ENCODE data around the gene KRT9. TPM values are rescaled to one million over a fixed set of nuclear protein-coding genes. Genes with fewer than 3 reads are reported as not detected.

Gene KRT9
- total RNA-seq, 1 experiment from 2014 or later: not detected

GRCh38 chr17:41538565-41538991 lies 33.3 kb downstream of the KRT9 start:
- H3K36me3 ChIP-seq (replicated peaks; ENCODE audit: control insufficient read depth, insufficient read depth, low read length): no peaks in the 10 kb centered on the region
- H3K4me3 ChIP-seq (ENCODE audit: insufficient read depth, low read depth, low read length): no peak overlapping the region
- H3K27me3 ChIP-seq (ENCODE audit: control insufficient read depth, insufficient read depth, low read length): no peaks in the 10 kb centered on the region
- peak; percentile 57 for DNase-seq

GRCh38 chr17:41537990-41538389 lies 33.9 kb downstream of the KRT9 start:
- no peaks in the 10 kb centered on the region for H3K36me3 ChIP-seq (replicated peaks; ENCODE audit: control insufficient read depth, insufficient read depth, low read length)
- no peaks in the 10 kb centered on the region for H3K27me3 ChIP-seq (ENCODE audit: control insufficient read depth, insufficient read depth, low read length)
- no peak for DNase-seq
- no peak overlapping the region for H3K4me3 ChIP-seq (ENCODE audit: insufficient read depth, low read depth, low read length)

DNA sequence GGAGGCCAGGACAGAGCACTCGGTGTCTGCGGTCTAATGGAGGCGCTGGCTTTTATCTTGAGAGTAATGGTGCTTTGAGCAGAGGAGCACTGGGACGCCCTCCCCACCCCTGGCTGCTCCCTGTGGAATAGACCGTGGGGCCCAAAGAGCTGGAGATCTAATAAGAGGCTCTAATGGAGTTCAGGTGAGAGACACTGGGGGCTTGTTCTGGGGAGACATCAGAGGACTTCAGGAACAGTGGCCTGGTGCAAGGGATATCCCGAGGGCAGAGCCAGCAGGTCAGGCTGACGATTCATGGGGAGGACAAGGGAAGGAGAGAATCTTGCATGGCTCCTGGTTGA lies 34.3 kb downstream of the KRT9 start:
- DNase-seq: no peak
- H3K27me3 ChIP-seq (ENCODE audit: control insufficient read depth, insufficient read depth, low read length): no peaks in the 10 kb centered on the region
- no peak overlapping the region for H3K4me3 ChIP-seq (ENCODE audit: insufficient read depth, low read depth, low read length)
- no peaks in the 10 kb centered on the region for H3K36me3 ChIP-seq (replicated peaks; ENCODE audit: control insufficient read depth, insufficient read depth, low read length)

GRCh38 chr17:41536741-41537613 lies 34.9 kb downstream of the KRT9 start:
- H3K36me3 ChIP-seq (replicated peaks; ENCODE audit: control insufficient read depth, insufficient read depth, low read length): no peaks in the 10 kb centered on the region
- no peak overlapping the region for H3K4me3 ChIP-seq (ENCODE audit: insufficient read depth, low read depth, low read length)
- no peaks in the 10 kb centered on the region for H3K27me3 ChIP-seq (ENCODE audit: control insufficient read depth, insufficient read depth, low read length)
- DNase-seq: no peak

DNA sequence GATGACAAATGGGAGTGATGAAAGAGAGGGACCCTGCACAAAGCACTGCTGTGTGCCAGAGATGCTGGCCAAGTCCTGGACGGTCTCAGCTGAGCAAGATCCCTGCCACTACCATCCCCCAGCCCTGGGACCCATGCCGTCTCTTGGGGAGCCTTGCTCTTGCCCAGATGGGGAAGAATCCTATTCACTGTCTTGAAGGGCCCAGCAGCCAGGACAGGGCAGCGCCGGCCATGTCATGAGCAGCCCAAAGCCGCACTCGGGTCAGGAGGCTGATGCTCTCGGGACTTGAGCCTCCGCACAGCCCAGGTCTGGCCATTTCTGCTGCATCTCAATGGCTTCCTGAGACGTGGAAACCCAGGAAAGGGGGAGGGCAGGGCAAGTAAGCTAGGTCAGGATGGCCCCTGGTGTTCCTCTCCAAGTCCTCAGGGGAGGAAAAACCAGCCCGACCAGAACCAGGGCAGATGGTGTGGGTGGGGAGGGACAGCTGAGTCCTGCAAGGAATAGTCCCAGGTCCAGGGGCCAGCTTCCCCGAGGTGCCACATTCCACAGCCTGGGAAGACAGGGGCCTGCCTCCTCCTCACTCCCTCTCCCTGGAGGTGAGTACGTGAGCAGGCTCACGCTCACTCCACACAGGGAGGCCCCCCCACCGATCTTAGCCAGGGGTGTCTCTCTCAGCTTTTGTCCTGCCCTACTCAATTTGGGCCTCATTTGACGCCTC lies 35.9 kb downstream of the KRT9 start:
- Histone ChIP-seq H3K4me3 (ENCODE audit: insufficient read depth, low read depth, low read length) (no peak overlapping the region), H3K27me3 (ENCODE audit: control insufficient read depth, insufficient read depth, low read length) (peaks cover 1% of the 10 kb centered on the region; the same call in 1 of the 2 replicates), H3K36me3 (replicated peaks; ENCODE audit: control insufficient read depth, insufficient read depth, low read length) (no peaks in the 10 kb centered on the region)
- DNase-seq: no peak

DNA sequence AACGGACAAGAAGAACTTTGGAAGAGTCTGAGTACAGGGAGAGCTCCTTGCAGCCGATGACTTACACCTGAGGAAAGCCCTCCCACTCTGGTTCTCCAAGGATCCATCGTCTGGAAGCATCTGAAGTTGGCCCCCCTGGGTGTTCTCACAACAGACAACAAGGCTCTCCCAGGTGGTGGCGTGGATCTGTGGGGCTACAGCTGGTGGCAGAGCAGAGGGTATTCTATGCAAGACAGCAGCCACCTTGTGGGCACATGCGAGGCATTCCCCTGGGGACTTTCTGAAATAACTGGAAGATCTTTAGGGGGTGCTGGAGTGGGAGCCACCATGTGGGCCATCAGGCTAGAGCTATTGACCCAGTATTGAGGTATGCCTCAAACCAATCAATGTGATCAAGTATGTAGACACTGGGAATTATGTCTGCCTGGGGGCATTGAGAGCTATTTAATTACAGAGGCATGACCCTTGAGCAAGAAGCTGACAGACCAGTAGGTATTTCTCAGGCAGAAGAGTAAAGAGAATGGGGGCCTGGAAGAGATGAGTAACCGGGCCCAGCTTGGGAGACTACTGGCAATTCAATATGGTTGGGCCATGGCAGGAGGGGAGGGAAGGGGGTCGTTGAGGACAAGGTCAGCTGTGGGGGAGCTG lies 36.8 kb downstream of the KRT9 start:
- peak; percentile 26 for DNase-seq
- no peak overlapping the region for H3K4me3 ChIP-seq (ENCODE audit: insufficient read depth, low read depth, low read length)
- peaks cover 2% of the 10 kb centered on the region; the same call in 1 of the 2 replicates for H3K27me3 ChIP-seq (ENCODE audit: control insufficient read depth, insufficient read depth, low read length)
- H3K36me3 ChIP-seq (replicated peaks; ENCODE audit: control insufficient read depth, insufficient read depth, low read length): no peaks in the 10 kb centered on the region

GRCh38 chr17:41533613-41534012 lies 38.2 kb downstream of the KRT9 start:
- H3K27me3 ChIP-seq (ENCODE audit: control insufficient read depth, insufficient read depth, low read length): peaks cover 2% of the 10 kb centered on the region; the same call in 1 of the 2 replicates
- no peak overlapping the region for H3K4me3 ChIP-seq (ENCODE audit: insufficient read depth, low read depth, low read length)
- no peaks in the 10 kb centered on the region for H3K36me3 ChIP-seq (replicated peaks; ENCODE audit: control insufficient read depth, insufficient read depth, low read length)
- no peak for DNase-seq

DNA sequence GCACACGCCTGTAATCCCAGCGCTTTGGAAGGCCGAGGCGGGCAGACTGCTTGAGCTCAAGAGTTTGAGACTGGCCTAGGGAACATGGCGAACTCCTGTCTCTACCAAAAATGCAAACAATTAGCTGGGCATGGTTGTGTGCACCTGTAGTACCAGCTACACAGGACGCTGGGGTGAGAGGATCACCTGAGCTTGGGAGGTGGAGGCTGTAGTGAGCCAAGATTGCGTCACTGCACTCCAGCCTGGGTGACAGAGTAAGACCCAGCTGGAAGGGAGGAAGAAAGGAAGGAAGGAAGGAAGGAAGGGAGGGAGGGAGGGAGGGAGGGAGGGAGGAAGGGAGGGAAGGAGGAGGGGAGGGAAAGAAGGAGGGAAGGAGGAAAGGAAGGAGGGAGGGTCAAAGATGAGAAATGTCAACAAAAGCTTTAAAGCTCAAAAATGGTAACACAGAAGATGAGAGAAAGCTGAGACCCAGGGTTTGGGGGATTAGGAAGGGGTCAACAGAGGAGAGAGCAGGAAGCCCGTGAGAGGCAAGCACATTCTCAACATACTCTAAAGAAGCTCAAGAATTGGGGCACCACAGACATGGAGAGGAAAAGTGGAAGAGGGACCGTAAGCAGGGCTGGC lies 38.8 kb downstream of the KRT9 start:
- no peak for DNase-seq
- H3K36me3 ChIP-seq (replicated peaks; ENCODE audit: control insufficient read depth, insufficient read depth, low read length): no peaks in the 10 kb centered on the region
- H3K4me3 ChIP-seq (ENCODE audit: insufficient read depth, low read depth, low read length): no peak overlapping the region
- peaks cover 2% of the 10 kb centered on the region; the same call in 1 of the 2 replicates for H3K27me3 ChIP-seq (ENCODE audit: control insufficient read depth, insufficient read depth, low read length)

DNA sequence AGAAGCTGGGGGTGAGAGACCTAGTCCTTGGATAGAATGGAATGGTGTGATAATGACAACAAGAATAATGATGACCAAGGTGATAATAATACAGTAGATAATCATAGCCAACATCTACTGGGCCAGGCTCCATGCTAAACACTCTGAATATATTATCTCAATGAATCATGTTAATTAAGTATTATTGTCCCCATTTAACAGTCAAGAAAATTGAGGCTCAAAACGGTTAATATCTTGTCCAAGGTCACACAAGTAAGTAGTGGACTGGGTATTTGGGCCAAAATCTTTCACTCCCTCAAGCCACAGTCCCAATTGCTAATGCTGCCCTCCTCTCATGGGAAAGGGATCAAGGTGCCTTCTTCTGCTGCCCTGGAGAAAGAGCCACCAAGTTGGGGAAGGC lies 39.9 kb downstream of the KRT9 start:
- no peaks in the 10 kb centered on the region for H3K36me3 ChIP-seq (replicated peaks; ENCODE audit: control insufficient read depth, insufficient read depth, low read length)
- no peak for DNase-seq
- H3K27me3 ChIP-seq (ENCODE audit: control insufficient read depth, insufficient read depth, low read length): peaks cover 13% of the 10 kb centered on the region; the same call in 1 of the 2 replicates
- H3K4me3 ChIP-seq (ENCODE audit: insufficient read depth, low read depth, low read length): no peak overlapping the region

DNA sequence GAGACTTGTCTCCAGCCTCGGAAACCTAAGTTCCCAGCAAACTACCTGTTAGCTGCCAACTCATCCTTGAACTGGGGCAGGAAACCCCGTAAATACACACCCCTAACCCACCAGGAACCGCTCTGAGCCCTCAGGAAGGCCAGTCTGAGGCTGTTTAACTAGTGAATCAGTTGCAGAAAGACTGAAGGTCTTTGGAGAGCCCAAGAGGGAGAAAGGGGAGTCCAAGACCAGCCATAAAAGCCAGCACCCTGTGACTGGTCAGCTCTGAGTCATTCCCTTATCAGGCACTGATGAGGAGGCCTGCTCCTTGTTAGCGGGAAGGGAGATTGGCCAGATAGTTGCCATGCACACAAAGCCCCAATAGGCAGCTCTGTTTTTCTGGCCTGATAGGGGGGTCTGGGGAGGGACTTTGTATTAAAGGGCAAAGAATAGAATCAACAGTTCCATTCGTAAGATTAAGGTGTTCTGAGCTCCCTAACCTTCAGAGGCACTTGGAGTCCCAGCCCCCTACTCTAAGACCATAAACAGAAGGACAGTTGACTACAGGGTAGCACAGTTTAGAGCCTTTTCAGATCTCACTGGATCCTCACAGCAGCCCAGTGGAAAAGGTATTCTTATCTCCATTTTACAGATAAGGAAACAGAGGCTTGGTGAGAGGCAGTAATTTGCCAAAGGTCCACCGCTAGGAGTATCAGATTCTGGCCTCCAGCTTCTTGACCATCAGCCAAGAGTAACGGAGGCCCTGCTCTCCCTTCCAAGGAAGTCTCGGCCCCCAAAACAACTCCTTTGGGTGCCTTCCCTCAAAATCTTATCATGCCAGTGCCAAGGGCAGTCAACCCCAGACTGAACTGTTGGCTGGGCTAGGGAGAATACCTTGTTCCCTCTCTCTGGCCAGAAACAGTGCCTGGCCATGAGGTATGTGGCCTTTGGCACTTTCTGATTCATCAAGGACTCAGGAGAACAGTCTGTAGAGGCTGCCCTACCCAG lies 41.5 kb downstream of the KRT9 start:
- no peak for DNase-seq
- Histone ChIP-seq H3K27me3 (ENCODE audit: control insufficient read depth, insufficient read depth, low read length) (peaks cover 14% of the 10 kb centered on the region; the same call in 1 of the 2 replicates), H3K36me3 (replicated peaks; ENCODE audit: control insufficient read depth, insufficient read depth, low read length) (no peaks in the 10 kb centered on the region), H3K4me3 (ENCODE audit: insufficient read depth, low read depth, low read length) (no peak overlapping the region)

GRCh38 chr17:41529491-41529915 lies 42.4 kb downstream of the KRT9 start:
- H3K27me3 ChIP-seq (ENCODE audit: control insufficient read depth, insufficient read depth, low read length): peaks cover 14% of the 10 kb centered on the region; the same call in 1 of the 2 replicates
- no peak overlapping the region for H3K4me3 ChIP-seq (ENCODE audit: insufficient read depth, low read depth, low read length)
- H3K36me3 ChIP-seq (replicated peaks; ENCODE audit: control insufficient read depth, insufficient read depth, low read length): peaks cover 2% of the 10 kb centered on the region
- no peak for DNase-seq

GRCh38 chr17:41528959-41529353 lies 42.9 kb downstream of the KRT9 start:
- Histone ChIP-seq H3K27me3 (ENCODE audit: control insufficient read depth, insufficient read depth, low read length) (peaks cover 14% of the 10 kb centered on the region; the same call in 1 of the 2 replicates), H3K36me3 (replicated peaks; ENCODE audit: control insufficient read depth, insufficient read depth, low read length) (peaks cover 5% of the 10 kb centered on the region), H3K4me3 (ENCODE audit: insufficient read depth, low read depth, low read length) (no peak overlapping the region)
- no peak for DNase-seq
